Measurements from ENCODE around the gene SCGB3A1. TPM values are rescaled to one million over a fixed set of nuclear protein-coding genes. Genes with fewer than 3 reads are reported as not detected.

SCGB3A1 gene
- total RNA-seq, 1 donor from 2014 or later = not detected

DNA sequence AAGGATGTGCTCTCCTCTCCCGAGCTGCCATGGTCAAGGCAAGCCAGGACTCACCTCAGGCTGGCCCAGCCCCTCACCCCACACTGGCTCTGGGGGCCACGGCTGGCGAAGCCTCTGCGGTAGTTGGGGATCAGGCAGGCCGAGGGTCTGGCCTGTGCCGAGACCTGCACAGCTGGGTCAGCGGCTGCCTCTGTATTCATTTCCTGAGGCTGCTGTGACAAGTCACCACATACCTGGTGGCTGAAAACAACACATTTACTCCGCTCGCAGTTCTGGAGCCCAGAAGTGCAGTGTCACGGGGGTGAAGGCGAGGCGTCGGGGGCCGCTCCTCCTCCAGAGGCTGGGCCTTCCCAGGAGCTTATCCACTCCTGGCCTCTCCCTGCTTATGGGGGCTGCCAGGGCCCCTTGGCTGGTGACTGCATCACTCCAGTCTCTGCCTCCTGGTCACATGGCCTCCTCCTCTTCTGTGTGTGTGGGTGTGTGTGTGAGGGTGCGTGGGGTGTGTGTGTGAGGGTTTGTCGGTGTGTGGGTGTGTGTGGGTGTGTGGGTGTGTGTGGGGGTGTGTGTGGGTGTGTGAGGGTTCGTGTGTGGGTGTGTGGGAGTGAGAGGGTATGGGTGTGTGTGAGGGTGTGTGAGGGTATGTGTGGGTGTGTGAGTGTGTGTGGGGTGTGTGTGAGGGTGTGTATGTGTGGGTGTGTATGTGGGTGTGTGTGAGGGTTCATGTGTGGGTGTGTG lies 3.2 kb upstream of the SCGB3A1 start:
- H3K36me3 Mint-ChIP-seq (ENCODE audit: low read depth) = no peaks in the 10 kb centered on the region
- no peak for DNase-seq
- H3K9me3 Mint-ChIP-seq = no peaks in the 10 kb centered on the region
- H3K4me3 Mint-ChIP-seq = no peak overlapping the region
- H3K27me3 Mint-ChIP-seq = peaks cover 26% of the 10 kb centered on the region
- intact Hi-C loops (cut with micrococcal nuclease) = no loop called here
- peaks cover 2% of the 10 kb centered on the region for H3K4me1 Mint-ChIP-seq
- H3K27ac Mint-ChIP-seq = peak overlapping the region; percentile 20

DNA sequence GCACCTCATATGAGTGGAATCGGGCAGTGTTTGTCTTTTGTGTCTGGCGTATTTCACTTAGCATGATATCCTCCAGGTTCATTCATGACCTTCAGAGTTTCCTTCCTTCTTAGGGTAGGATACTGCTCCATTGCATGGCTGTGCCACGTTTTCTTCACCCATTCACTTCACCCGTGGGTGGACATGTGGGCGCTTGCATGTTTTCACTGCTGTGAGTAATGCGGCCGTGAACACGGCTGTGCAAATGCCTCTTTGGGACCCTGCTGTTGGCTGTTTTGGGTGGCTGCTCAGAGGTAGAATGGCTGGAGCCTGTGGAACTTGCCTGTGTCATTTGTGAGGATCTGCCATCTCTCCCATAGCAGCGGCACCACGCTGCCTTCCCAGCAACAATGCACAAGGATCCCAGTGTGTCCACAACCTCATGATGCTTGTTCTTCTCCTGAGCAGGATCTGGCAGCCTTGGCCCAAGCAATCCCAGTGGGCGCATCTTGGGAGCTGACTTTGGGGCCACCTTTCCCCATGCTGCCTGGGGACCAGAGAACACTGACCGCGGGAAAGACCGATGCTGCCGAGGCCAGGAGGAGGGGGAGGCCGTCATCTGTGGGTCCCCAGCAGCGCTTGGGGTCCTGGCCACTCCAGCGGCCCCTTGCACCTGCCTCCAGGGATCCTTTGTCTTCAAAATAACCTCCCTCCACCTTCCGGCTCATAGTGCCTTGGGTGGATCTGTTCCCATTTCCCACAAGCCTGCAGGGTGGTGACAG lies 2.3 kb upstream of the SCGB3A1 start:
- intact Hi-C loops (cut with micrococcal nuclease) = no loop called here
- H3K4me1 Mint-ChIP-seq = peaks cover 2% of the 10 kb centered on the region
- H3K36me3 Mint-ChIP-seq (ENCODE audit: low read depth) = no peaks in the 10 kb centered on the region
- DNase-seq = no peak
- H3K9me3 Mint-ChIP-seq = no peaks in the 10 kb centered on the region
- no peak overlapping the region for H3K4me3 Mint-ChIP-seq
- peaks cover 34% of the 10 kb centered on the region for H3K27me3 Mint-ChIP-seq
- H3K27ac Mint-ChIP-seq = no peak overlapping the region

DNA sequence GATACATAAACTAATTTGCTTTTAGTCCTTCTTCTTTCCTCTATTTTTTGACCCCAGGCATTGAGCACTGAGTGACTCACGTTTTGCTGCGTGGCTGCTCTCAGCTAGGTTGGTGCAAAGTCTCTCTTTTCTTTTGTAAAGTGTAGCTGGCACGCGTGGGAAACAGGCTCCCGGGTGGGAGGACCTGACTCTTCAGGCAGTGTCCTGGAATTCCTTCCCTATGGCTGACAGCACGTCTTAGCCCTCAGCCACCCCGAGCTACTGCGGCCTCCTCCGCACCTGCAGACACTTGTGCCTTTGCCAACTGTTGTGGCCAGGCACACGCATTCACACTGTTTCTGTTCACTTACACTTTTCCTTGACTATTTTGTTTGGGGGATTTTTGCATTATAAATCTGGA lies 877 bp upstream of the SCGB3A1 start:
- Mint-ChIP-seq H3K36me3 (ENCODE audit: low read depth) (no peaks in the 10 kb centered on the region), H3K27me3 (peaks cover 36% of the 10 kb centered on the region), H3K4me1 (peaks cover 2% of the 10 kb centered on the region), H3K4me3 (no peak overlapping the region), H3K27ac (no peak overlapping the region), H3K9me3 (no peaks in the 10 kb centered on the region)
- DNase-seq = no peak
- intact Hi-C loops (cut with micrococcal nuclease) = no loop called here

DNA sequence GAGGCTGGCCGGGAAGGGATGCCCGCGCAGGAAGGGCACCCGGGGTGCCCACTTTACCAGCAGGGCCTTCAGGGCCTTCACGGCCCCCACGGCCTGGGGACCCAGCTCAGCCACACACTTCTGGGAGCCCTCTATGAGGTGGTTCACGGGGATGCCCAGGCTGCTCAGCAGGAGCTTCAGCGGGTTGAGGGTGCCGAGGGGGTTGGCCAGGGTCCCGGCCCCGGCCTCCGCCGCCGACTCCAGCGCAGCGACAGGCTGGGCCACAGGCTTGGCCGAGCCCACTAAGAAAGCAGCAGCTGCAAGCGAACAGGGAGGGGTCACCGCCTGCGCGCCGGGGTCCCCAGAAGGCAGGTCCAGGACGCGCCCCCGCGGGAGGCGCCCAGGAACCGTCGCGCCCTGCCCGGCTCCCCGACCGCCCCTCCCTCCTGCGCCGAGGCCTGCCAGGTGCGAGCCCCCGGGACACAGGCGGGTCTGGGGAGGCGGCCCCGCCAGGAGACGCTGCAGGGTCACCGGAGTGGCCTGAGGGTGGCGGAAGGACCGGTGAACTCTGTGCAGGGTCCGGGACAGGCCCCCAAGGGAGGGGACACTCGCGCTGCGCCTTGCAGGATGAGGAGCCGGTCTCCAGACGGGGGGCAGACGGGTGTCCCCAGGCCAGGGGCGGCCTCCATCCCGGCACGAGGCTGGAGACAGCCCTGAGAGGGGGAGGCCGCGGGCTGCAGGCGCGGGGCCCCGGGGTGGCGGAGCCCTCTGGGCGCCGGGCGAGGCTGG lies 572 bp downstream of the SCGB3A1 start:
- no peaks in the 10 kb centered on the region for H3K36me3 Mint-ChIP-seq (ENCODE audit: low read depth)
- no peaks in the 10 kb centered on the region for H3K9me3 Mint-ChIP-seq
- H3K4me3 Mint-ChIP-seq = no peak overlapping the region
- no peak overlapping the region for H3K27ac Mint-ChIP-seq
- H3K4me1 Mint-ChIP-seq = peaks cover 2% of the 10 kb centered on the region
- intact Hi-C loops (cut with micrococcal nuclease) = no loop called here
- DNase-seq = no peak
- H3K27me3 Mint-ChIP-seq = peaks cover 41% of the 10 kb centered on the region

DNA sequence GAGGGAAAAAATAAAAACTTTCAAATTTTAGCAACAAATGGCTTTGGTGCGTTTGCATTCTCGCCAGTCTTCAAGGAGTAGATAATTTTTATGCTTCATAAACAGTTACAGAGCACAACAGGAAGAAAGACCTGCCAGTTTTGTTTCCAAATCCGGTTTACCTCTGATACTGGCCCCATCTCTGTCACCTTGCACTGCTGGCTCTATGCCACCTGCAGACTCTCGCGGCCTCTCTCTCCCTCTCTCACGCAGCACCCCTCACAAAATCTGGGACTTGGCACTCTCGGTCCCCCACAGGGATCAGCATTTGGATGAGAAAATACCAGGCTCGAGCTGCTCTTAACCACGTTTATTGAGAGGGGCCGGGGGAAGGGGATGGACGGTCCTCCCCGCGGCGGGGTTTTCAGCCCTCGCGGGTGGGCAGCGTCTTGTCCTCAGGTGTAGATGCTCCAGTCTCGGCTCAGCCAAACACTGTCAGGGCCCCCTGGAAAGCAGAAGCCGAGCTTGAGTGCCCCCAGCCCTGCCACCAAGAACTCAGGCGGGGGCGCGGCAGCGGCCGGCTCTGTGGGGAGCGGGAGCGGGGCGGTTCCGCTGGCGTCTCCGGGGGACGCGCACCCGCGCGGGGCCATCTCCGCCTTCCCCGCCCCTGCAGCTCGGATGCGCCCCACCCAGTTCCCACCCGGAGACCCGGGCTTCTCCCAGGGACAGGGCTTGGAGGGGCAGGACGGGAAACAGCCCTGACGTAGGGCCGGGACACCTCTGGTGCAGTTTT lies 1.3 kb downstream of the SCGB3A1 start:
- DNase-seq = no peak
- Mint-ChIP-seq H3K4me1 (peaks cover under 1% of the 10 kb centered on the region), H3K27ac (no peak overlapping the region), H3K36me3 (ENCODE audit: low read depth) (no peaks in the 10 kb centered on the region), H3K27me3 (peaks cover 42% of the 10 kb centered on the region), H3K4me3 (no peak overlapping the region), H3K9me3 (no peaks in the 10 kb centered on the region)
- intact Hi-C loops (cut with micrococcal nuclease) = no loop called here

DNA sequence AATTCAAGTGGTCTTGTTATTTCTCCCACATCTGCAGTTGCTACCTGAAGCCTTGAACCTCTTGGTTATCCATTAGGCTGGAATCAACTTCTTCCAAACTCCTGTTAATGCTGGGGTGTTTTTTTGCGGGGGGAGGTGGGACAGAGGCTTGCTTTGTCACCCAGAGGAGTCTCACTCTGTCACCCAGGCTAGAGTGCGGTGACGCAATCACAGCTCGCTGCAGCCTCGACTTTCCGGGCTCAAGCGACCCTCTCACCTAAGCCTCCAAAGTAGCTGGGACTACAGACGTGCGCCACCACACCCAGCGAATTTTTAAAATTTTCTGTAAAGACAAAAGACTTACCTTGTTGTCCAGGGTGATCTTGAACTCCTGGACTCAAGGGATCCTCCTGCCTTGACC lies 4.4 kb downstream of the SCGB3A1 start:
- no peak overlapping the region for H3K27ac Mint-ChIP-seq
- no peak overlapping the region for H3K4me3 Mint-ChIP-seq
- H3K36me3 Mint-ChIP-seq (ENCODE audit: low read depth) = no peaks in the 10 kb centered on the region
- intact Hi-C loops (cut with micrococcal nuclease) = no loop called here
- no peaks in the 10 kb centered on the region for H3K9me3 Mint-ChIP-seq
- H3K27me3 Mint-ChIP-seq = peaks cover 23% of the 10 kb centered on the region
- no peaks in the 10 kb centered on the region for H3K4me1 Mint-ChIP-seq
- no peak for DNase-seq

DNA sequence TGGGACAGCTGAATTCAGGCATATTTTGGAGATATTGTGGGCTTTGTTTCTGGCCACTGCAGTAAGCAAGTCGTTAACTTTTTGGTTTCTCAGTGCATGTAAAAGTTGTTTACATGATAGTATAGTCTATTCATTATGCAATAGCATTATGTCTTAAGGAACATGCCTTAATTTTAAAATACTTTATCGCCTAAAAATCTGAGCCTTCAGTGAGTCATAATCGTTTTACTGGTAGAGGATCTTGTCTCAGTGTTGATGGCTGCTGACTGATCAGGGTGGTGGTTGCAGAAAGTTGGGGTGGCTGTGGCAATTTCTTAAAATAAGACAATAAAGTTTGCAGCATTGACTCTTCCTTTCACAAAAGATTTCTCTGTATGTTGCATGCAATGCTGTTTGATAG lies 5.1 kb downstream of the SCGB3A1 start:
- Mint-ChIP-seq H3K4me3 (no peak overlapping the region), H3K9me3 (no peaks in the 10 kb centered on the region), H3K4me1 (no peaks in the 10 kb centered on the region), H3K36me3 (ENCODE audit: low read depth) (no peaks in the 10 kb centered on the region), H3K27ac (no peak overlapping the region), H3K27me3 (peaks cover 23% of the 10 kb centered on the region)
- intact Hi-C loops (cut with micrococcal nuclease) = no loop called here
- DNase-seq = no peak

DNA sequence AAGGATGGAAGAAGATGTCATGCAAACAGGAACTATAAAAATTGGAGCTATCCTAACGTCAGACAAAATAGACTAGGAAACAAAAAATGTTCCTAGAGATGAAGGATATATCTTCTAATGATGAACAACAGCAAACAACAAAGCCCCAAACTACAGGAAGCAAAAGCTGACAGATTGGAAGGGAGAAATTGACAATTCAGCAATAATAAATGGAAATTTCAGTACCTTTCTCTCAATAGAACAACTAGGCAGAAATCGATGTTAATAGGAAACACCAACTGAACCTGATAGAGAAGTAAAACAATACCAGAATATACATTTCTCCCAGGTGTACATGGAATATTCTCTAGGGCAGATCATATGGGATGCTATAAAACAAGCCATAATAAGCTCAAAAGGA lies 7.6 kb downstream of the SCGB3A1 start:
- intact Hi-C loops (cut with micrococcal nuclease) = no loop called here
- H3K9me3 Mint-ChIP-seq = no peaks in the 10 kb centered on the region

DNA sequence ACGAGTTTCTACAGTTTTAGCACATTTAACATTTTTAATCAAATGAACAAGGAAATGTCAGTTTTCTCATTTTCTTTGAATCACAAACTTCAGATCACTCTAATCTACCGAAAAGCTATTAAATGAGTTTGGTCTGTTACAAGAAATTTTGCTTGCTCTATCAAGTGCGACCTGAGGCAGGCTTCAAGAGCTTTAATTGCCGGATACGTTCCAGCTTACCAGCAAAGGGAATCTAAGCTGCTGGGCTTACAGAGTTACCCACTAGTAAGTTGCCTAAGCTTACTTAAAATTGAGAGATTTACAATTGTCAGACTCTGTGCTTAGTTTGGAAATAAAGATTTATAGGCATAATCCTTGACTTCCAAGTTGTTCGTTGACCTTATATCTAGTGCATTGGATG lies 10.6 kb downstream of the SCGB3A1 start:
- no peaks in the 10 kb centered on the region for H3K9me3 Mint-ChIP-seq
- intact Hi-C loops (cut with micrococcal nuclease) = no loop called here
- H3K4me3 Mint-ChIP-seq = no peak overlapping the region
- DNase-seq = no peak
- H3K27ac Mint-ChIP-seq = no peak overlapping the region
- H3K4me1 Mint-ChIP-seq = peaks cover 2% of the 10 kb centered on the region
- H3K36me3 Mint-ChIP-seq (ENCODE audit: low read depth) = peaks cover 18% of the 10 kb centered on the region
- peaks cover 2% of the 10 kb centered on the region for H3K27me3 Mint-ChIP-seq

More for the DNA sequence above, 7.6 kb downstream of the SCGB3A1 start:
- no peak overlapping the region for H3K4me3 Mint-ChIP-seq
- H3K27me3 Mint-ChIP-seq = peaks cover 10% of the 10 kb centered on the region
- no peaks in the 10 kb centered on the region for H3K4me1 Mint-ChIP-seq
- no peak overlapping the region for H3K27ac Mint-ChIP-seq
- no peak for DNase-seq
- no peaks in the 10 kb centered on the region for H3K36me3 Mint-ChIP-seq (ENCODE audit: low read depth)

DNA sequence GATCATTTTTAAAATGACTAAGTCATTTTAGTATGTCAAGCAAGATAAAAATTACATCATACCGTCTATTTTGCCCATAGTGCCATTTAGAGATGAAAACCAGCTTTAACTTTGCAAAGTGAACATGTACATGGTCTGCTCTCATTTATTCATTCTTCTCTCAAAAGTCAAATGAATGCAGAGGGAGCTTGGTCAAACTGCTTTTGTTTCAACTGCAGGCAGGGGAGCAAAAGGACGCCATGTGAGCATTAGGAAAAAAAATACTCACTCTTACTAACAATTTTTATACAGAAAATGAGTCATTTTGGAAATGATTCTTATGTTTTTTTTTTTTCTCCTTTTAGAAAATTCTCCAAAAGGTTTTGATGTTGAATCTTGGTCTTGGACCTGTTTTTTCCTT lies 15.7 kb downstream of the SCGB3A1 start:
- no peak for DNase-seq
- Mint-ChIP-seq H3K27ac (peak overlapping the region; percentile 59), H3K27me3 (no peaks in the 10 kb centered on the region), H3K36me3 (ENCODE audit: low read depth) (peaks cover 46% of the 10 kb centered on the region), H3K9me3 (no peaks in the 10 kb centered on the region), H3K4me1 (peaks cover 6% of the 10 kb centered on the region), H3K4me3 (no peak overlapping the region)
- intact Hi-C loops (cut with micrococcal nuclease) = no loop called here

DNA sequence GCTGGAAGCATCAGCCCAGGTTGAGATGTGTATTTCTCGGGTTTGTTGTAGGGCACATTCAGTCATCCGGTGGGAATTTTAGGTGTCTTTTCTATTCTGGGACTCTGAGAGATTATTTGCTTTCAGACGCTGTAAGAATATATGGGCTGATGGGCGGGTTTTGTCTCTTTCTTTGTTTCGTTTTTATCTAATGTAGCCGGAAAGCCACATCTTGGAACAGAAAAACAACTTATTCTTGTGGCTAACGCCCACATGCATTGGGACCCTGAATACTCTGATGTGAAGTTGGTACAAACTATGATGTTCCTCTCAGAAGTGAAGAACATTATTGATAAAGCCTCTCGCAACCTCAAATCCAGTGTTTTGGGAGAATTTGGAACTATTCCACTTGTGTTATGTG lies 22.4 kb downstream of the SCGB3A1 start:
- Mint-ChIP-seq H3K27me3 (no peaks in the 10 kb centered on the region), H3K36me3 (ENCODE audit: low read depth) (peaks cover 68% of the 10 kb centered on the region), H3K9me3 (no peaks in the 10 kb centered on the region), H3K4me1 (peaks cover 10% of the 10 kb centered on the region), H3K4me3 (no peak overlapping the region), H3K27ac (peak overlapping the region; percentile 41)
- no peak for DNase-seq
- intact Hi-C loops (cut with micrococcal nuclease) = no loop called here

DNA sequence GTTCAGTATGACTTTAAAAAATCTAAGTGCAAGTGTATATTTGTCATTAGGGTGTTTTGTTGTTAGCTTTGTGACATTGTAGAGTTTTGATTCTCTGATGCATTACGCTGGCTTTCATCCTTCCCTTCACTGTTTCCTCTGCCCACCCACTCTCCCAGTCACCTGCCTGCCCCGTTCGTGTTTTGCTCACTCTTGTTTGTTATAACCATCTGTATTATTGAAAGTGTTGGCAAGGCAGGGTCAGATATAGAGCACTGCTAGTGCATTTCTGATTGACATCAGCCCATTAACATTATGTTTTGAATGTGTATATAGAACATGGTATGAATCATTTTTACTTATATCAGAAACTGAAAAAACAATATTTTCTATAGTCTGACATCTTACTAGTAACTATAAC lies 27.3 kb downstream of the SCGB3A1 start:
- Mint-ChIP-seq H3K9me3 (no peaks in the 10 kb centered on the region), H3K36me3 (ENCODE audit: low read depth) (peaks cover 75% of the 10 kb centered on the region)

DNA sequence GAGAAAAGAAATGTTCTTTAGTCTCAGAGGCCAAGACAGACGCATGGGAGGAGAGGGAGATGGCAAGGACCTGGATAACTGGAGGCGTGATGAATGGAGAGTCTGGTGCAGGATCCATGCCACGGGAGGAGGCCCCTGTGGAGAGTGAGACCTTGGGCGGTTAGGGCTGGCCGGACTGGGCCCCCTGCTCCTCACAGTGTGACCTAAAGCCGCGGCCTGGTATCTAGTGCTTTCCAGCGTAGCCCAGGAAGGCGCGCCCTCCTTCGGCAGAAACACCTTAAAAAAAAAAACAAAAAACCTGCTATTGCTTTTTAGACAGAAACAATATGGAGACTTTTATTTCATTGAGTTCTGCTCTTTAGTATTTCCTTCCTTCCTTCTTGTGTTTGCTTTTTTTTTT lies 33.1 kb downstream of the SCGB3A1 start:
- Mint-ChIP-seq H3K9me3 (no peaks in the 10 kb centered on the region), H3K4me1 (peaks cover 28% of the 10 kb centered on the region), H3K36me3 (ENCODE audit: low read depth) (peaks cover 63% of the 10 kb centered on the region), H3K27me3 (no peaks in the 10 kb centered on the region), H3K4me3 (no peak overlapping the region), H3K27ac (no peak overlapping the region)
- intact Hi-C loops (cut with micrococcal nuclease) = no loop called here
- DNase-seq = no peak

More for the DNA sequence above, 27.3 kb downstream of the SCGB3A1 start:
- Mint-ChIP-seq H3K4me1 (peaks cover 23% of the 10 kb centered on the region), H3K27me3 (no peaks in the 10 kb centered on the region), H3K4me3 (no peak overlapping the region), H3K27ac (peak overlapping the region; percentile 60)
- intact Hi-C loops (cut with micrococcal nuclease) = no loop called here
- DNase-seq = no peak
